PC-9 (cell line): Measurements from ENCODE around the gene SEMG1. TPM values are rescaled to one million over a fixed set of nuclear protein-coding genes. Genes with fewer than 3 reads are reported as not detected.
A peak's percentile ranks its signal among the peaks of the same experiment; 100 is the strongest.

ENCODE experiments used
- BruUV-seq: library from RNA; stranded (reverse); fragments of 400-500 nt; replicated peaks from 2 replicates; lab custom pipeline; 2021; lab: Mats Ljungman, UMichigan
- CTCF ChIA-PET: fragments of 300-600 bp; sonication (Branson Sonifier 250); formaldehyde crosslinking; loops from one replicate; lab custom pipeline; 2022; ENCODE audit warnings: antibody characterized with exemption; lab: Charles Lee
- POLR2A ChIA-PET: fragments of 300-600 bp; sonication (Branson Sonifier 250); formaldehyde crosslinking; loops from one replicate; lab custom pipeline; 2022; ENCODE audit warnings: antibody characterized with exemption; ENCODE audit not compliant: unreplicated experiment; lab: Charles Lee
- DNase-seq, 2 experiments: peaks; one replicate each; pipeline versions ENCODE4 v3.0.0 to v3.0.0-alpha.2; 2015 to 2022; ENCODE audit warnings: mixed read lengths in 1 of 2
- H2AFZ ChIP-seq: fragments of 200-600 bp; sonication (generic); 2 replicates; pipeline ENCODE4 v1.8.1; 2017; ENCODE audit warnings: antibody characterized with exemption
- H3F3A ChIP-seq: fragments of 200-600 bp; sonication (generic); 2 replicates; pipeline ENCODE4 v1.8.1; 2017; ENCODE audit warnings: antibody characterized with exemption, mild to moderate bottlenecking, low read depth; ENCODE audit not compliant: insufficient read depth
- H3K27ac ChIP-seq: fragments of 200-600 bp; sonication (generic); 2 replicates; pipeline ENCODE4 v1.6.1; 2016; ENCODE audit warnings: mixed run types
- H3K27me3 ChIP-seq: fragments of 200-600 bp; sonication (generic); 2 replicates; pipeline ENCODE4 v1.6.1; 2016; ENCODE audit warnings: low read depth, mixed run types; ENCODE audit not compliant: insufficient read depth
- H3K36me3 ChIP-seq: fragments of 200-600 bp; sonication (generic); 2 replicates; pipeline ENCODE4 v1.6.1; 2016; ENCODE audit warnings: low read depth, mixed run types
- H3K4me1 ChIP-seq: fragments of 200-600 bp; sonication (generic); replicated peaks from 2 replicates; pipeline ENCODE4 v1.6.1; 2016; ENCODE audit warnings: mixed run types; ENCODE audit not compliant: insufficient read depth
- H3K4me2 ChIP-seq: fragments of 200-600 bp; sonication (generic); 2 replicates; pipeline ENCODE4 v1.6.1; 2017; ENCODE audit warnings: mixed run types
- H3K4me3 ChIP-seq: fragments of 200-600 bp; sonication (generic); 2 replicates; pipeline ENCODE4 v1.6.1; 2016; ENCODE audit warnings: mixed run types
- H3K79me2 ChIP-seq: fragments of 200-600 bp; sonication (generic); 2 replicates; pipeline ENCODE4 v1.6.1; 2017; ENCODE audit warnings: low read depth, mixed run types
- H3K9me2 ChIP-seq: fragments of 200-600 bp; sonication (generic); 2 replicates; pipeline ENCODE4 v1.8.1; 2017; ENCODE audit warnings: mild to moderate bottlenecking; ENCODE audit not compliant: insufficient read depth
- H3K9me3 ChIP-seq: fragments of 200-600 bp; sonication (generic); 2 replicates; pipeline ENCODE4 v1.8.1; 2016; ENCODE audit warnings: low read depth; ENCODE audit not compliant: insufficient read depth
- H4K20me1 ChIP-seq: fragments of 200-600 bp; sonication (generic); 2 replicates; pipeline ENCODE4 v1.8.1; 2017; ENCODE audit not compliant: insufficient read depth
- CTCF ChIP-seq: fragments of 200-600 bp; sonication (generic); conservative IDR thresholded peaks from 2 replicates; pipeline ENCODE4 v1.6.1; 2017; ENCODE audit warnings: mixed run types, antibody characterized with exemption, mild to moderate bottlenecking, moderate library complexity
- EZH2 ChIP-seq: fragments of 200-600 bp; sonication (generic); IDR thresholded peaks from 2 replicates; pipeline ENCODE4 v1.8.0; 2017; ENCODE audit warnings: antibody characterized with exemption, low read depth
- intact Hi-C: fragments of 100-400 bp; cut with micrococcal nuclease; formaldehyde crosslinking; loops from one replicate; pipeline ENCODE4 v1.10.0; 2022; ENCODE audit not compliant: unreplicated experiment
- total RNA-seq: library from RNA; stranded (reverse); gene quantifications from 2 replicates; pipeline ENCODE4 v1.2.3, GENCODE V29; 2021

The SEMG1 gene
- total RNA-seq, 1 experiment from 2014 or later = not detected

GRCh38 chr20:45181639-45182038 lies 25.2 kb upstream of the SEMG1 start:
- no peak for TF ChIP-seq CTCF
- no TSS peak for BruUV-seq
- peak in 1 of 2 experiments; percentile 28 for DNase-seq
- Histone ChIP-seq H3K9me3 (no peaks in the 10 kb centered on the region), H3K79me2 (no peaks in the 10 kb centered on the region), H3K27me3 (no peaks in the 10 kb centered on the region), H3F3A (peaks cover 16% of the 10 kb centered on the region; the same call in 1 of the 2 replicates), H2AFZ (no peak overlapping the region), H3K4me2 (no peak overlapping the region), H3K27ac (no peak overlapping the region), H3K9me2 (no peaks in the 10 kb centered on the region), H3K4me1 (peaks cover 33% of the 10 kb centered on the region), H3K36me3 (no peaks in the 10 kb centered on the region), H4K20me1 (no peaks in the 10 kb centered on the region), H3K4me3 (no peak overlapping the region)
- POLR2A ChIA-PET = interaction anchor here (0.6 kb wide), 1 partner anchor 699 kb away, joined by 3 read pairs; no protein-coding TSS in a partner anchor
- intact Hi-C loops = no loop called here
- CTCF ChIA-PET = no interaction called here

- ChIA-PET CTCF (no interaction called here), POLR2A (no interaction called here)
- H3K9me3 ChIP-seq = no peaks in the 10 kb centered on the region
- no peaks in the 10 kb centered on the region for H3K27me3 ChIP-seq
- no peaks in the 10 kb centered on the region for H3K36me3 ChIP-seq
- no peak overlapping the region for H3K4me3 ChIP-seq
- no peaks in the 10 kb centered on the region for H4K20me1 ChIP-seq
- intact Hi-C loops = no loop called here
- TF ChIP-seq EZH2 (no peak), CTCF (no peak)
- peak overlapping the region; percentile 20 for H3K4me2 ChIP-seq
- BruUV-seq = no TSS peak
- no peaks in the 10 kb centered on the region for H3K79me2 ChIP-seq
- no peaks in the 10 kb centered on the region for H3K9me2 ChIP-seq
- H2AFZ ChIP-seq = no peak overlapping the region
- peaks cover 27% of the 10 kb centered on the region for H3K4me1 ChIP-seq
- peak in 1 of 2 experiments; percentile 81 for DNase-seq
- peaks cover 7% of the 10 kb centered on the region; the same call in 1 of the 2 replicates for H3F3A ChIP-seq
- H3K27ac ChIP-seq = peak overlapping the region; percentile 27
Measured at GRCh38 chr20:45183084-45183483, 23.7 kb upstream of the SEMG1 start.

- H3K4me1 ChIP-seq = peaks cover 19% of the 10 kb centered on the region
- POLR2A ChIA-PET = interaction anchor here (0.5 kb wide), 1 partner anchor 687 kb away, joined by 3 read pairs; no protein-coding TSS in a partner anchor
- no peaks in the 10 kb centered on the region for H4K20me1 ChIP-seq
- H3K79me2 ChIP-seq = no peaks in the 10 kb centered on the region
- DNase-seq = no peak
- H3K9me3 ChIP-seq = no peaks in the 10 kb centered on the region
- BruUV-seq = no TSS peak
- 0 out of 2 replicates have a peak, but pooled peaks cover 7% of the 10 kb centered on the region for H3F3A ChIP-seq
- no peaks in the 10 kb centered on the region for H3K36me3 ChIP-seq
- H3K9me2 ChIP-seq = no peaks in the 10 kb centered on the region
- TF ChIP-seq CTCF (no peak), EZH2 (no peak)
- no peak overlapping the region for H2AFZ ChIP-seq
- no peak overlapping the region for H3K4me3 ChIP-seq
- CTCF ChIA-PET = no interaction called here
- H3K4me2 ChIP-seq = no peak overlapping the region
- H3K27ac ChIP-seq = no peak overlapping the region
- intact Hi-C loops = no loop called here
- H3K27me3 ChIP-seq = no peaks in the 10 kb centered on the region
Measured at GRCh38 chr20:45187693-45188092, 19.1 kb upstream of the SEMG1 start.
